ENCODE results near the gene BRI3BP. TPM values are rescaled to one million over a fixed set of nuclear protein-coding genes. Genes with fewer than 3 reads are reported as not detected.

The BRI3BP gene
- total RNA-seq, 2 donors from 2014 or later, result 5.9 to 8.0 TPM

- intact Hi-C loops (cut with DNase I), result no loop called here
- Histone ChIP-seq H3K27me3 (no peaks in the 10 kb centered on the region), H3K4me1 (peaks cover 10% of the 10 kb centered on the region), H3K9me3 (no peaks in the 10 kb centered on the region), H3K27ac (peak overlapping the region in 2 of 4 donors; percentile 51 to 54), H3K36me3 (replicated peaks in 1 of 2; ENCODE audit: insufficient read depth in 1 of 2, low read depth in 2 of 2) (no peaks in the 10 kb centered on the region), H3K4me3 (peak overlapping the region in 1 of 2 donors; percentile 49)
- TF ChIP-seq POLR2A (IDR thresholded peaks at IDR 0.05), result no peak
- TF ChIP-seq CTCF (IDR thresholded peaks at IDR 0.05), result no peak
- WGBS, 2 donors, result 53 to 64% methylated on average over 11 to 15 of the region's 15 CpGs
- no peak for ATAC-seq
- no peak for DNase-seq
Observed at GRCh38 chr12:125049093-125049458, 55.6 kb downstream of the BRI3BP start.

- no peaks in the 10 kb centered on the region for H3K9me3 ChIP-seq
- H3K27me3 ChIP-seq, result no peaks in the 10 kb centered on the region
- H3K4me1 ChIP-seq, result peaks cover 10% of the 10 kb centered on the region
- intact Hi-C loops (cut with DNase I), result no loop called here
- no peaks in the 10 kb centered on the region for H3K36me3 ChIP-seq (replicated peaks in 1 of 2; ENCODE audit: insufficient read depth in 1 of 2, low read depth in 2 of 2)
- DNase-seq (no peak), ATAC-seq (no peak)
- no peak overlapping the region for H3K27ac ChIP-seq
- H3K4me3 ChIP-seq, result no peak overlapping the region
- WGBS, 2 donors, result 86% methylated on average over 10 of the region's 10 CpGs
- no peak for TF ChIP-seq CTCF (IDR thresholded peaks at IDR 0.05)
- no peak for TF ChIP-seq POLR2A (IDR thresholded peaks at IDR 0.05)
Observed at GRCh38 chr12:125050446-125050845, 57.0 kb downstream of the BRI3BP start.

GRCh38 chr12:125050868-125051267, 57.4 kb downstream of the BRI3BP start:
- Histone ChIP-seq H3K9me3 (no peaks in the 10 kb centered on the region), H3K36me3 (replicated peaks in 1 of 2; ENCODE audit: insufficient read depth in 1 of 2, low read depth in 2 of 2) (no peaks in the 10 kb centered on the region), H3K27me3 (no peaks in the 10 kb centered on the region), H3K27ac (no peak overlapping the region), H3K4me3 (no peak overlapping the region), H3K4me1 (peaks cover 10% of the 10 kb centered on the region)
- TF ChIP-seq POLR2A (IDR thresholded peaks at IDR 0.05) (no peak), CTCF (IDR thresholded peaks at IDR 0.05) (no peak)
- 73 to 75% methylated on average over 3 of the region's 3 CpGs for WGBS, 2 donors
- ATAC-seq (no peak), DNase-seq (no peak)
- intact Hi-C loops (cut with DNase I), result no loop called here

GRCh38 chr12:125053821-125054220, 60.4 kb downstream of the BRI3BP start:
- no peak for DNase-seq
- no peaks in the 10 kb centered on the region for H3K27me3 ChIP-seq
- H3K27ac ChIP-seq, result no peak overlapping the region
- H3K4me3 ChIP-seq, result no peak overlapping the region
- no peak for ATAC-seq
- H3K36me3 ChIP-seq (replicated peaks in 1 of 2; ENCODE audit: insufficient read depth in 1 of 2, low read depth in 2 of 2), result no peaks in the 10 kb centered on the region
- WGBS, 2 donors, result 60 to 70% methylated on average over 8 of the region's 8 CpGs
- peaks cover 9% of the 10 kb centered on the region for H3K4me1 ChIP-seq
- intact Hi-C loops (cut with DNase I), result no loop called here
- no peaks in the 10 kb centered on the region for H3K9me3 ChIP-seq
- TF ChIP-seq CTCF (IDR thresholded peaks at IDR 0.05) (no peak), POLR2A (IDR thresholded peaks at IDR 0.05) (no peak)

- Histone ChIP-seq H3K36me3 (replicated peaks in 1 of 2; ENCODE audit: insufficient read depth in 1 of 2, low read depth in 2 of 2) (no peaks in the 10 kb centered on the region), H3K9me3 (no peaks in the 10 kb centered on the region), H3K4me1 (no peaks in the 10 kb centered on the region), H3K27ac (no peak overlapping the region), H3K27me3 (no peaks in the 10 kb centered on the region), H3K4me3 (no peak overlapping the region)
- 91% methylated on average over 9 of the region's 9 CpGs for WGBS, 2 donors
- DNase-seq, result no peak
- no peak for TF ChIP-seq POLR2A (IDR thresholded peaks at IDR 0.05)
- no peak for TF ChIP-seq CTCF (IDR thresholded peaks at IDR 0.05)
- intact Hi-C loops (cut with DNase I), result no loop called here
- no peak for ATAC-seq
Observed at GRCh38 chr12:125055591-125055990, 62.1 kb downstream of the BRI3BP start.

Data from body of pancreas (tissue), 4 donors.